ENCODE measurements around the gene PSRC1.

PSRC1 gene

DNA sequence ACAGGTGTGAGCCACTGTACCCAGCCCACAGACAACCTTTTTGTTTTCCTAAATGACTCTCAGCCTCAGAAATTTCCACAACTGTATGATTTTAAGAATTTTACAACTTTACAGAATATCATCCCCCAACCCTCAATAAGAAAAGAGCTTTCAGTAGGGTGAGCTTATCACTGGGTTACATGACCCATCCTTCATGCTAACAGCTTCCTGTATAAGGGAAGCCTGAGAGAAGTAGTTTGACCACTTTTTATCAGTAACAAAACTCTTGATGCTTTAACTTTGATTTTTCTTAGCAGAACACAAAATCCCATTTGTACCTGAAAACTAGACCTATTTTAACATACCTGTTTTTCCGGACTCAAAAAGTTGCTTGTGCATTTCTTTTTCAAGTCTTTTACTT is 33.6 kb upstream of the PSRC1 start:
- TF ChIP-seq FOXK2 (IDR thresholded peaks at IDR 0.05) (no peak), FOXM1 (IDR thresholded peaks at IDR 0.05; ENCODE audit: borderline replicate concordance) (no peak), CTBP1 (IDR thresholded peaks at IDR 0.05; ENCODE audit: borderline replicate concordance) (no peak), LEF1 (IDR thresholded peaks at IDR 0.05; ENCODE audit: borderline replicate concordance) (no peak), SUZ12 (IDR thresholded peaks at IDR 0.05) (no peak), ZNF384 (IDR thresholded peaks at IDR 0.05) (no peak), L3MBTL2 (conservative IDR thresholded peaks at IDR 0.05) (no peak), FOXA1 (IDR thresholded peaks at IDR 0.05) (no peak), ARNT (IDR thresholded peaks at IDR 0.05) (no peak), TARDBP (IDR thresholded peaks at IDR 0.05) (no peak), HDGF (IDR thresholded peaks at IDR 0.05; ENCODE audit: borderline replicate concordance) (no peak), BHLHE40 (IDR thresholded peaks at IDR 0.05; ENCODE audit: borderline replicate concordance) (no peak), SP1 (IDR thresholded peaks at IDR 0.05) (no peak), ELF4 (IDR thresholded peaks at IDR 0.05) (no peak), NFRKB (IDR thresholded peaks at IDR 0.05) (no peak)
- TF ChIP-seq, protein P1, sequence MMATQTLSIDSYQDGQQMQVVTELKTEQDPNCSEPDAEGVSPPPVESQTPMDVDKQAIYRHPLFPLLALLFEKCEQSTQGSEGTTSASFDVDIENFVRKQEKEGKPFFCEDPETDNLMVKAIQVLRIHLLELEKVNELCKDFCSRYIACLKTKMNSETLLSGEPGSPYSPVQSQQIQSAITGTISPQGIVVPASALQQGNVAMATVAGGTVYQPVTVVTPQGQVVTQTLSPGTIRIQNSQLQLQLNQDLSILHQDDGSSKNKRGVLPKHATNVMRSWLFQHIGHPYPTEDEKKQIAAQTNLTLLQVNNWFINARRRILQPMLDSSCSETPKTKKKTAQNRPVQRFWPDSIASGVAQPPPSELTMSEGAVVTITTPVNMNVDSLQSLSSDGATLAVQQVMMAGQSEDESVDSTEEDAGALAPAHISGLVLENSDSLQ (IDR thresholded peaks at IDR 0.05), result no peak
- POLR2A ChIA-PET, result interaction anchor here (1.0 kb wide), 1 partner anchor 34 kb away, joined by 3 read pairs; the partner anchor contains the start of gene PSRC1
- CTCF ChIA-PET, result interaction anchor here (0.8 kb wide), 1 partner anchor 8 kb away, joined by 3 read pairs; no protein-coding TSS in a partner anchor
- DNase-seq (ENCODE audit: extremely low spot score), result no peak

DNA sequence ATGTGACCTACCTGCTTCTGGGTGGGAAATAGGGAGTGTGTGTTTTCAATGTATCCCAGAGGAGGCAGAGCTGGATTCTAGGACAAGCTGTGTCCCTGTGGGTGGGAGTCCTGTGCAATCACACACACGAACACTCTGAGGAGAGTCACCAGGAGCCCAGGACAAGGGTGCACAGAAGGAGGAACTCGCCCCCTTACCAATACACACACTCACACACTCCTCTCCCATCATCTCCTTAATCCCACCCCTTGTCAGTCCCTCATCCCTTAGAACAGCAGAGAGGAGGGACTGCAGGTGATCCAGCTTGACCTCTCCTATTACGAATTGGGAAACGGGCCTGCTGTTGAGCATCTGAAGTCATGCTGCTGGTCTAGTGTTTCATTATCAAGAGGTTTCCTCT is 32.3 kb upstream of the PSRC1 start:
- CTCF ChIA-PET, result no interaction called here
- DNase-seq (ENCODE audit: extremely low spot score), result no peak
- TF ChIP-seq CTBP1 (IDR thresholded peaks at IDR 0.05; ENCODE audit: borderline replicate concordance), result no peak
- no peak for TF ChIP-seq ARNT (IDR thresholded peaks at IDR 0.05)
- TF ChIP-seq ZNF384 (IDR thresholded peaks at IDR 0.05), result no peak
- no peak for TF ChIP-seq L3MBTL2 (conservative IDR thresholded peaks at IDR 0.05)
- TF ChIP-seq ELF4 (IDR thresholded peaks at IDR 0.05), result no peak
- TF ChIP-seq HDGF (IDR thresholded peaks at IDR 0.05; ENCODE audit: borderline replicate concordance), result no peak
- TF ChIP-seq BHLHE40 (IDR thresholded peaks at IDR 0.05; ENCODE audit: borderline replicate concordance), result no peak
- TF ChIP-seq FOXM1 (IDR thresholded peaks at IDR 0.05; ENCODE audit: borderline replicate concordance), result no peak
- TF ChIP-seq TARDBP (IDR thresholded peaks at IDR 0.05), result no peak
- TF ChIP-seq FOXK2 (IDR thresholded peaks at IDR 0.05), result no peak
- TF ChIP-seq LEF1 (IDR thresholded peaks at IDR 0.05; ENCODE audit: borderline replicate concordance), result no peak
- no peak for TF ChIP-seq SUZ12 (IDR thresholded peaks at IDR 0.05)
- TF ChIP-seq, protein P1 (IDR thresholded peaks at IDR 0.05), result no peak
- TF ChIP-seq FOXA1 (IDR thresholded peaks at IDR 0.05), result no peak
- no peak for TF ChIP-seq NFRKB (IDR thresholded peaks at IDR 0.05)
- no peak for TF ChIP-seq SP1 (IDR thresholded peaks at IDR 0.05)
- POLR2A ChIA-PET, result interaction anchor here (0.6 kb wide), 1 partner anchor 27 kb away, joined by 3 read pairs; no protein-coding TSS in a partner anchor

DNA sequence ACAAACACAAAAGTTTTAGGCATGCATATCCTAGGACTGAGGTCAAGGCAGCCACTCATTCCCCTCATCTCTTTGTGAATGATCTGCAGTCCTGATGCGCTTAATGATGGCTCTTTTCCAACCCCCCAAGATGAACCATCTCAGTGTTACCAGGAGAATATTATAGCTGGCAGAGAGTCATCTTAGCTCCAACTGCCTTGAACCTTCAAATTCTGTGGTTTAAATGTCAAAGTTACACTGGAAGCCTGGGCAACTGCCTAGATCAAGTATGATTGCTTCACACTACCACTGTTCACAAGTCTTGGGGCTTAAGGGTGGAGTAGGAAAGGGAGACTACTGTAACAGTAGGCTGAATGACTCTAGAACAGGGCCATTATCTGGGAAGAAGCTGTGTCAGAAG is 31.9 kb upstream of the PSRC1 start:
- POLR2A ChIA-PET, result no interaction called here
- no peak for DNase-seq (ENCODE audit: extremely low spot score)
- CTCF ChIA-PET, result no interaction called here
- TF ChIP-seq FOXK2 (IDR thresholded peaks at IDR 0.05) (no peak), FOXA1 (IDR thresholded peaks at IDR 0.05) (no peak), BHLHE40 (IDR thresholded peaks at IDR 0.05; ENCODE audit: borderline replicate concordance) (no peak), SP1 (IDR thresholded peaks at IDR 0.05) (no peak), SUZ12 (IDR thresholded peaks at IDR 0.05) (no peak), TARDBP (IDR thresholded peaks at IDR 0.05) (no peak)
- TF ChIP-seq, protein P1 (IDR thresholded peaks at IDR 0.05), result no peak

DNA sequence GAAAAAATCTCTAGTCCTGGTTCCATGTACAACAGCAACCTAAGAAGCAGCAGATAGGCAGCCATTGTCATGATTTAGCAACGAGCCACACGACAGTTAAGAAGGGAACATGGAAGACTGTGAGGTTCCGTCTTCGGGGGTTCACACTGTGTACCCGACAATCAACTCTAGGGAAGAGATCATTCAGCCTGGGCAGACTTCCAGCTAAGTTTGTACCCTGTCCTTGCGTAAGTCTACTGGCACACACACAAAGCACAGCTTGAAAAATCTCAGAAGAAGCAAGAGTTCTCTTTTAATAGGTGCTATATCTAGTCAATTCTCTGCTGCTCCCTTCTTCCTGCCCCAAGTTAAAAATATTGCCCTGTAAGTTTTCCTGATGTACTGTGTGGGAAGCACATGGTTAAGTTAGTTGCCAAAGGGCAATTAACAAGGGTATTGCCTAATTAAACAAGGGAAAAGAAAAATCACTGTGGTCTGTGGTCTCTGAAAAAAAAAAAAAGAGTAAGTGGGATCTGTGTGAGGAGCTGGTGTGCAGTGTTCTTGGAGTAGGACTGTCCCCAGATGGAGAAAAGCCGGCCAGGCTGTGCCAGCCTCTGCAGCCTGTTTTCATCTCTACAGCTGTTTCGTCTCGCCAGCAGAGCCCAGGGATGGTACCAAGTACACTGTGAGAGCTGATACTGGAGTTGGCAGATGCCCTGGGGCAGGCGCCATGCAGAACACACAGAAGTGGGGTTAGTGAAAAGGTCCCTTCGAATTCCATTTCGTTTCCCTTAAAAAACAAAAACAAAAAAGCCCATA is 30.2 kb upstream of the PSRC1 start:
- ChIA-PET CTCF (no interaction called here), POLR2A (no interaction called here)
- DNase-seq (ENCODE audit: extremely low spot score), result no peak
- TF ChIP-seq SP1 (IDR thresholded peaks at IDR 0.05) (no peak), L3MBTL2 (conservative IDR thresholded peaks at IDR 0.05) (no peak), NFRKB (IDR thresholded peaks at IDR 0.05) (no peak), BHLHE40 (IDR thresholded peaks at IDR 0.05; ENCODE audit: borderline replicate concordance) (no peak)

DNA sequence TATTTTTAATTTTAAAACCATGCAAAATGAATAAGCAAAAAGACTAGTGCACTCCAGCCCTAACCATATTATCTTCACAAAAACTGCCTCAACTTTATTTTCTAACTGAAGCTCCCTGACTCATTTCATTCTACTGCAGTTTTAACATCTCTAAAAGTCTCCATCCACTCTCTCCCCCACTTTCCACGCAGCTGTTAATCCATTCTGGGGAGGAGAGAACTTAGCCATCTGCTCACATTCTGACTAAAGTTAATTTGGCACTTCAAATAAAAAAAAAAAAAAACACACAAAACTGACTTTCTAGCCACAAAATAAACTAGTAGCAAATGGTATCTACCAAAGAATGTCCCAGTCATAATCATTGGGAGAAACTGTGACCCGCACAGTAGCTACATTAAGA is 29.3 kb upstream of the PSRC1 start:
- TF ChIP-seq HDGF (IDR thresholded peaks at IDR 0.05; ENCODE audit: borderline replicate concordance) (no peak), LEF1 (IDR thresholded peaks at IDR 0.05; ENCODE audit: borderline replicate concordance) (no peak), ELF4 (IDR thresholded peaks at IDR 0.05) (no peak), SUZ12 (IDR thresholded peaks at IDR 0.05) (no peak), NFRKB (IDR thresholded peaks at IDR 0.05) (no peak), L3MBTL2 (conservative IDR thresholded peaks at IDR 0.05) (no peak), FOXM1 (IDR thresholded peaks at IDR 0.05; ENCODE audit: borderline replicate concordance) (no peak), FOXK2 (IDR thresholded peaks at IDR 0.05) (no peak), CTBP1 (IDR thresholded peaks at IDR 0.05; ENCODE audit: borderline replicate concordance) (no peak), BHLHE40 (IDR thresholded peaks at IDR 0.05; ENCODE audit: borderline replicate concordance) (no peak), ZNF384 (IDR thresholded peaks at IDR 0.05) (no peak), TARDBP (IDR thresholded peaks at IDR 0.05) (no peak), FOXA1 (IDR thresholded peaks at IDR 0.05) (no peak), ARNT (IDR thresholded peaks at IDR 0.05) (no peak)
- TF ChIP-seq, protein P1 (IDR thresholded peaks at IDR 0.05), result no peak
- CTCF ChIA-PET, result no interaction called here
- POLR2A ChIA-PET, result no interaction called here
- no peak for DNase-seq (ENCODE audit: extremely low spot score)

Data from HEK293T (cell line).